Pons (tissue), 1 donor: Measurements from ENCODE around the gene SOX21.

ENCODE experiments used
- DNase-seq: peaks from one replicate; pipeline ENCODE4 v3.0.0-alpha.2; 2016; ENCODE audit warnings: low spot score

SOX21 gene

DNA sequence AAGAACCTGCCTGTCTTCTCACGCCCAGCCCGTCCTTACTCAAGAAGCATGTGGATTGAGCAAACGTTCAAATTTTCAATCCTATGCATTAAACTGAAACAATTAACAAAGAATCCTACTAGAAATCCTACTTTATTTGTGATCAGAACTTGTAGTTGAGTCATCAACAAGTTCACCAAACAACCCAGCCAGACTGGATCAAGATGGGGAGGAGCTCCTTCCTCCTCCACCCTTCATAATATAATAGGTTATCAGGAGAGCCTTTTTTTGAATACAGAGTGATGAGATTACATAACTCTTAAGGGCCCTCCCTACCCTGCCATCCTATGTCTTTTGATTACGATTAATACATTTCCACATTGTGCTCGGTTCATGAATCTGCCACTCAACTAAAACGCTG is 32.7 kb downstream of the SOX21 start:
- DNase-seq = no peak

GRCh38 chr13:94678845-94679244 is 33.5 kb downstream of the SOX21 start:
- no peak for DNase-seq

- no peak for DNase-seq
Observed at GRCh38 chr13:94677799-94678198, 34.5 kb downstream of the SOX21 start.

- peak; percentile 70 for DNase-seq
Observed at GRCh38 chr13:94674609-94675348, 37.6 kb downstream of the SOX21 start.

- no peak for DNase-seq
Observed at GRCh38 chr13:94673851-94674250, 38.5 kb downstream of the SOX21 start.

DNA sequence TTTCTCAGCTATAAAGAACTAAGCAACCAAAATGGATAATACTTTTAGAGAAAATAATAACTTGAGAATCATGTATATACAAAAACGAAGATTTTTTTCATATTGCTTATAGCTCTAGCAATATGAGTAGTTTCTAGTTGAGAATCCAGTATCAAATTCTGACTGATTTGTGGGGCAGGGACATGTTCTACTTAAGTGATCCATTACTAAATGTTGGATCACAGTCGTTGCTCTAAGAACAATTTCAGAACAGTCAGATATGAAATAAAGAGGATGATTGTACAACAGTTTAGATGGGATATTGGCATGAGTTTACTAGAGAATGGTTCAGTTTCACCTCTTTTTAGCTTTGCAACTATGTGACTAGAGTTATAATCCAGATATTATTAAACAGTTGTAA is 39.9 kb downstream of the SOX21 start:
- no peak for DNase-seq

DNA sequence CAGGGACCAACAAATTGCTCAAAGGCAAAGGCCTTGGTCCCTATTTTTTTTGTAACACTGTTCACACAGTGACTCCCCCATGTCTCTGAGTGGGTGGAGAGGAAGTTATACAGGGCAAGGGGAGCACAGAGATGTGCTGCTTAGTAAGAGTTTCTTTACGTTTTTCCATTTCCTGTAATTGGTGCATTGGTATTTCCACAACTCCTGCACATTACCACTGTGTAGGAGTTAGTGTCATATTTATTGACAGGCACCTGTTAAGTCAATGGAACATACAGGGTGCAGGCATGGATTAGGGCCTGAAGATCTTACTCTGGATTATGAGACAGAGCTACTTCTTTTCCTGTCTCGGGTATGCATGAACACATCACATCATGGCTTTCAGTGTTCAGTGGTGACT is 45.2 kb downstream of the SOX21 start:
- no peak for DNase-seq

DNA sequence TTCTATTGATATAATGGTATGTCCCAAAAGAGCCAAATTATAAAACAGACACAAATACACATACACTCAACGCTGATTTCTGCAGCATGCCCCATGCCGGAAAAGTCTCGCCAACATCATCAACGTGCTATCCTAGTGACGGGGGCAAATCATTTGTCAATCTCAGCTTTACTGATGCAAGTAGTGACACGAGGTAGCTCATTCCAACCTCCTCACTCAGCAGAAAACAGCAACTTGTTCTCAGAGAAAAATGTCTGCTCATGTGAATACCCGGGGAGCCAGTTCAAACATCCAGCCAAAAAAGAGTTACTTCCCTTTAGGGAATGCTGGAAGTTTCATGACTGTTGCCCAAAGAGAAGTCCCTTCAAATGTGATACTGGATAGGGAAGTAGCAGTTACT is 46.3 kb downstream of the SOX21 start:
- DNase-seq = no peak

GRCh38 chr13:94664889-94665288 is 47.5 kb downstream of the SOX21 start:
- DNase-seq = no peak

DNA sequence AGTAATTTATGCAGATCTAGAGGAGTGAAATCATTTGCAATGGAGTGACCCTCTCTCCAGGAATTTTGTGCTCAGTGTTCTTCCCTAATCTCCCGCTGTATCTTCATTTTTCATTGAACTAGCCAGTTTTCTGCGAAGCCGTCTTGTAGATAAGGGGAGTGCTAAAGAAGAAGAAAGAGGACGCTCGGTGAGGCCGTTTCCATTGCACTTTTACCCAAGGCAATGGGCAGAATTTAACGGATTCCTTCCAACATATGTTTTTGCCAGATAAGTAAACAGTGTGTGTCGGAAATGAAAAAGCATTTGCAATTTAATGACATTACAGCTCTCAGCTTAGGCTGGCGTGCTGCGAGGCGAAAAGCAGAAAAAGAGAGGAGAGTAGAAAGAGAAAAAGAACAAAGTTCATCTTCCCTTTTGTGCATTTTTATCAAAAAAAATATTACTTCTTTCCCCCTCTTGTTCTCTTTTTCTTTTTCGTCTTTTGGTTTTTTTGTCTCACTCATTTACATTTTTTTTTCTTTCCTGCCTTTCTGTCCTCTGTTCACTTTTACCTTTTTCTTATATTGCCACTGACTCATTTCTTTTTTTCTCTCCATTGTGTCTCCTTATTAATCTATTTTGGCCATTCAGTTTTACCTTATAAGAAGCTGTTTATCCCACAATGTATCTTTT is 49.9 kb downstream of the SOX21 start:
- no peak for DNase-seq

- no peak for DNase-seq
Observed at GRCh38 chr13:94661406-94661805, 50.9 kb downstream of the SOX21 start.

GRCh38 chr13:94660695-94661326 is 51.5 kb downstream of the SOX21 start:
- DNase-seq = peak; percentile 51
